ENCODE data around the gene PARP11. TPM values are rescaled to one million over a fixed set of nuclear protein-coding genes. Genes with fewer than 3 reads are reported as not detected.
"Not testable (repeated sequence)": the region's sequence is repeated elsewhere in the genome, so short reads cannot be mapped to it uniquely, and the experiment has no call there.

Gene PARP11
- polyA plus RNA-seq, 10 donors, result 5.1 to 8.3 (median 6.7) TPM

- DNase-seq, result peak in 1 of 3 donors; percentile 30
Observed at GRCh38 chr12:3884671-3885070, 11.5 kb upstream of the PARP11 start.

- no peak for DNase-seq
Observed at GRCh38 chr12:3882896-3883564, 9.8 kb upstream of the PARP11 start.

- no peak for DNase-seq
Observed at GRCh38 chr12:3882406-3882805, 9.2 kb upstream of the PARP11 start.

GRCh38 chr12:3881281-3881950, 8.2 kb upstream of the PARP11 start:
- no peak for DNase-seq

GRCh38 chr12:3879846-3880245, 6.6 kb upstream of the PARP11 start:
- DNase-seq, result no peak

- no peak for DNase-seq
Observed at GRCh38 chr12:3871356-3871755, 1.8 kb downstream of the PARP11 start.

GRCh38 chr12:3869865-3870264, 3.3 kb downstream of the PARP11 start:
- no peak for DNase-seq

- no peak for DNase-seq
Observed at GRCh38 chr12:3869433-3869832, 3.8 kb downstream of the PARP11 start.

GRCh38 chr12:3863756-3864155, 9.4 kb downstream of the PARP11 start:
- no peak for DNase-seq

GRCh38 chr12:3842517-3842916, 30.7 kb downstream of the PARP11 start:
- no peak for DNase-seq

GRCh38 chr12:3841783-3842182, 31.4 kb downstream of the PARP11 start:
- no peak for DNase-seq

GRCh38 chr12:3840833-3841232, 32.4 kb downstream of the PARP11 start:
- not testable (repeated sequence) for DNase-seq

- not testable (repeated sequence) for DNase-seq
Observed at GRCh38 chr12:3839745-3840144, 33.5 kb downstream of the PARP11 start.

- DNase-seq, result peak in 1 of 3 donors; percentile 30
Observed at GRCh38 chr12:3838701-3839548, 34.3 kb downstream of the PARP11 start.

- no peak for DNase-seq
Observed at GRCh38 chr12:3838076-3838475, 35.1 kb downstream of the PARP11 start.

- no peak for DNase-seq
Observed at GRCh38 chr12:3837049-3837448, 36.1 kb downstream of the PARP11 start.

GRCh38 chr12:3836641-3837040, 36.6 kb downstream of the PARP11 start:
- DNase-seq, result no peak

- no peak for DNase-seq
Observed at GRCh38 chr12:3835914-3836313, 37.3 kb downstream of the PARP11 start.

- DNase-seq, result no peak
Observed at GRCh38 chr12:3834774-3835173, 38.4 kb downstream of the PARP11 start.

- no peak for DNase-seq
Observed at GRCh38 chr12:3833670-3834310, 39.4 kb downstream of the PARP11 start.

- no peak for DNase-seq
Observed at GRCh38 chr12:3832738-3833137, 40.5 kb downstream of the PARP11 start.

GRCh38 chr12:3828888-3829287, 44.3 kb downstream of the PARP11 start:
- no peak for DNase-seq

Data from muscle of back (tissue), 11 donors.